Liver (tissue), 9 donors: Measurements from ENCODE around the gene GPHN. TPM values are rescaled to one million over a fixed set of nuclear protein-coding genes. Genes with fewer than 3 reads are reported as not detected.

Source experiments
- DNase-seq: peaks from one replicate; pipeline ENCODE4 v3.0.0-alpha.2; 2017; ENCODE audit warnings: low spot score
- H3K27ac ChIP-seq, 2 donors: one replicate each; pipeline ENCODE4 v1.7.0; 2013; ENCODE audit warnings: inconsistent platforms in 2 of 2, low read length in 2 of 2, control low read depth in 1 of 2, low read depth in 1 of 2, mild to moderate bottlenecking in 1 of 2
- H3K27me3 ChIP-seq, 4 donors: one replicate each; pipeline versions ENCODE4 v1.6.1 to v1.7.0; 2013; ENCODE audit warnings: low read length in 3 of 4, inconsistent platforms in 1 of 4, mild to moderate bottlenecking in 1 of 4, moderate library complexity in 1 of 4; ENCODE audit not compliant: control insufficient read depth in 4 of 4, insufficient read depth in 4 of 4
- H3K36me3 ChIP-seq, 4 donors: one replicate each; pipeline versions ENCODE4 v1.6.1 to v1.7.0; 2013; ENCODE audit warnings: low read length in 3 of 4, mild to moderate bottlenecking in 3 of 4, low read depth in 1 of 4, moderate library complexity in 1 of 4; ENCODE audit not compliant: control insufficient read depth in 4 of 4, insufficient read depth in 3 of 4
- H3K4me1 ChIP-seq, 4 donors: one replicate each; pipeline versions ENCODE4 v1.6.1 to v1.7.0; 2013; ENCODE audit warnings: low read length in 3 of 4, mild to moderate bottlenecking in 3 of 4, moderate library complexity in 1 of 4; ENCODE audit not compliant: control insufficient read depth in 4 of 4, insufficient read depth in 4 of 4
- H3K4me3 ChIP-seq, 3 donors: one replicate each; pipeline versions ENCODE4 v1.6.1 to v1.7.0; 2013; ENCODE audit warnings: low read length in 3 of 3, control low read depth in 1 of 3, low read depth in 1 of 3, mild to moderate bottlenecking in 1 of 3
- H3K9ac ChIP-seq, 2 donors: one replicate each; pipeline ENCODE4 v1.7.0; 2013; ENCODE audit warnings: low read length in 2 of 2, mild to moderate bottlenecking in 2 of 2, moderate library complexity in 2 of 2, control low read depth in 1 of 2, low read depth in 1 of 2
- H3K9me3 ChIP-seq, 4 donors: one replicate each; pipeline versions ENCODE4 v1.6.1 to v1.7.0; 2013; ENCODE audit warnings: low read length in 3 of 4; ENCODE audit not compliant: control insufficient read depth in 4 of 4
- ATF3 ChIP-seq: IDR thresholded peaks from 2 replicates; pipeline ENCODE4 v1.6.1; 2016; ENCODE audit warnings: antibody characterized with exemption
- EGR1 ChIP-seq, 2 donors: IDR thresholded peaks; 2 replicates each; pipeline ENCODE4 v1.6.1; 2016 to 2018; ENCODE audit warnings: antibody characterized with exemption in 2 of 2, low read depth in 2 of 2
- FOXA1 ChIP-seq: IDR thresholded peaks from 2 replicates; pipeline ENCODE4 v1.6.1; 2016; ENCODE audit warnings: antibody characterized with exemption
- FOXA2 ChIP-seq: IDR thresholded peaks from 2 replicates; pipeline ENCODE4 v1.6.1; 2016; ENCODE audit warnings: antibody characterized with exemption
- HNF4A ChIP-seq, 2 donors: conservative IDR thresholded peaks; 2 replicates each; pipeline ENCODE4 v1.6.1; 2016; ENCODE audit warnings: antibody characterized with exemption in 2 of 2, mild to moderate bottlenecking in 2 of 2
- HNF4G ChIP-seq: IDR thresholded peaks from 2 replicates; pipeline ENCODE4 v1.6.1; 2016; ENCODE audit warnings: antibody characterized with exemption
- JUND ChIP-seq, 2 donors: IDR thresholded peaks; 2 replicates each; pipeline ENCODE4 v1.6.1; 2016; ENCODE audit warnings: antibody characterized with exemption in 2 of 2
- NR2F2 ChIP-seq: IDR thresholded peaks from 2 replicates; pipeline ENCODE4 v1.6.1; 2016; ENCODE audit warnings: antibody characterized with exemption
- RAD21 ChIP-seq, 2 donors: IDR thresholded peaks; 2 replicates each; pipeline ENCODE4 v1.6.1; 2016; ENCODE audit warnings: antibody characterized with exemption in 2 of 2, mild to moderate bottlenecking in 2 of 2
- RXRA ChIP-seq, 2 donors: IDR thresholded peaks; 2 replicates each; pipeline ENCODE4 v1.6.1; 2017 to 2018; ENCODE audit warnings: antibody characterized with exemption in 2 of 2, mild to moderate bottlenecking in 1 of 2
- SP1 ChIP-seq: IDR thresholded peaks from 2 replicates; pipeline ENCODE4 v1.6.1; 2018; ENCODE audit warnings: antibody characterized with exemption, mild to moderate bottlenecking
- TAF1 ChIP-seq: conservative IDR thresholded peaks from 2 replicates; pipeline ENCODE4 v1.6.1; 2016; ENCODE audit warnings: antibody characterized with exemption, mild to moderate bottlenecking
- YY1 ChIP-seq: IDR thresholded peaks from 2 replicates; pipeline ENCODE4 v1.6.1; 2016; ENCODE audit warnings: antibody characterized with exemption, mild to moderate bottlenecking
- ZBTB33 ChIP-seq: IDR thresholded peaks from 2 replicates; pipeline ENCODE4 v1.6.1; 2016; ENCODE audit warnings: antibody characterized with exemption
- WGBS: extraction: QIAGEN DNeasy Blood & Tissue Kit; methylation state at CpG from one replicate; pipeline ENCODE4 v1.1.7; 2013; 5-methylcytosine and 5-hydroxymethylcytosine counted together
- polyA plus RNA-seq, 2 donors: library from polyadenylated mRNA; stranded (reverse) in 1 of 2; unstranded in 1 of 2; fragments of 200-250 nt in 1 of 2; fragments of >200 nt in 1 of 2; fragmentation: Nextera tagmentation in 1 of 2; extraction: Ambion mirVana in 1 of 2; gene quantifications; one replicate each; pipeline versions ENCODE4 v1.2.1 to v1.2.3, GENCODE V29; 2013 to 2015
- total RNA-seq, 2 donors: library from RNA; depleted of rRNA; stranded (reverse); fragments of >200 nt; gene quantifications; one replicate each; pipeline ENCODE4 v1.2.3, GENCODE V29; 2014
- TF ChIP-seq, protein P1 (sequence below): fragments of 150-350 bp; IDR thresholded peaks from 2 replicates; pipeline ENCODE4 v1.5.1; 2017; ENCODE audit warnings: improper control_type of control experiment, low read depth, low read length; ENCODE audit not compliant: missing input control
- TF ChIP-seq, protein P2 (sequence below): IDR thresholded peaks from 2 replicates; pipeline ENCODE4 v1.6.1; 2016; ENCODE audit warnings: antibody characterized with exemption
- TF ChIP-seq, protein P3 (sequence below): IDR thresholded peaks from 2 replicates; pipeline ENCODE4 v1.6.1; 2016; ENCODE audit warnings: antibody characterized with exemption, mild to moderate bottlenecking
- donor health status: healthy.
- donor health status: healthy.
- donor health status: healthy.
- donor health status: healthy.
- donor health status: healthy.

The GPHN gene
- total and polyA plus RNA-seq, 4 donors, result 18.4 to 76.4 (median 47.4) TPM

GRCh38 chr14:67004521-67004920, 496.6 kb downstream of the GPHN start:
- Histone ChIP-seq H3K36me3 (peaks cover 0 to 12% (median under 1%) of the 10 kb centered on the region in 4 donors), H3K27me3 (no peaks in the 10 kb centered on the region), H3K27ac (no peak overlapping the region), H3K4me1 (peaks cover 0 to 6% (median 4%) of the 10 kb centered on the region in 4 donors), H3K9ac (no peak overlapping the region), H3K9me3 (no peaks in the 10 kb centered on the region), H3K4me3 (no peak overlapping the region)
- 74% methylated on average over 2 of the region's 2 CpGs for WGBS
- no peak for TF ChIP-seq ZBTB33
- no peak for TF ChIP-seq TAF1
- TF ChIP-seq FOXA2, result no peak
- TF ChIP-seq, protein P1, sequence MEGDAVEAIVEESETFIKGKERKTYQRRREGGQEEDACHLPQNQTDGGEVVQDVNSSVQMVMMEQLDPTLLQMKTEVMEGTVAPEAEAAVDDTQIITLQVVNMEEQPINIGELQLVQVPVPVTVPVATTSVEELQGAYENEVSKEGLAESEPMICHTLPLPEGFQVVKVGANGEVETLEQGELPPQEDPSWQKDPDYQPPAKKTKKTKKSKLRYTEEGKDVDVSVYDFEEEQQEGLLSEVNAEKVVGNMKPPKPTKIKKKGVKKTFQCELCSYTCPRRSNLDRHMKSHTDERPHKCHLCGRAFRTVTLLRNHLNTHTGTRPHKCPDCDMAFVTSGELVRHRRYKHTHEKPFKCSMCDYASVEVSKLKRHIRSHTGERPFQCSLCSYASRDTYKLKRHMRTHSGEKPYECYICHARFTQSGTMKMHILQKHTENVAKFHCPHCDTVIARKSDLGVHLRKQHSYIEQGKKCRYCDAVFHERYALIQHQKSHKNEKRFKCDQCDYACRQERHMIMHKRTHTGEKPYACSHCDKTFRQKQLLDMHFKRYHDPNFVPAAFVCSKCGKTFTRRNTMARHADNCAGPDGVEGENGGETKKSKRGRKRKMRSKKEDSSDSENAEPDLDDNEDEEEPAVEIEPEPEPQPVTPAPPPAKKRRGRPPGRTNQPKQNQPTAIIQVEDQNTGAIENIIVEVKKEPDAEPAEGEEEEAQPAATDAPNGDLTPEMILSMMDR, result no peak
- TF ChIP-seq, protein P2, sequence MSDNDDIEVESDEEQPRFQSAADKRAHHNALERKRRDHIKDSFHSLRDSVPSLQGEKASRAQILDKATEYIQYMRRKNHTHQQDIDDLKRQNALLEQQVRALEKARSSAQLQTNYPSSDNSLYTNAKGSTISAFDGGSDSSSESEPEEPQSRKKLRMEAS, result no peak
- TF ChIP-seq RAD21 (IDR thresholded peaks at IDR 0.05), result no peak
- no peak for DNase-seq

DNA sequence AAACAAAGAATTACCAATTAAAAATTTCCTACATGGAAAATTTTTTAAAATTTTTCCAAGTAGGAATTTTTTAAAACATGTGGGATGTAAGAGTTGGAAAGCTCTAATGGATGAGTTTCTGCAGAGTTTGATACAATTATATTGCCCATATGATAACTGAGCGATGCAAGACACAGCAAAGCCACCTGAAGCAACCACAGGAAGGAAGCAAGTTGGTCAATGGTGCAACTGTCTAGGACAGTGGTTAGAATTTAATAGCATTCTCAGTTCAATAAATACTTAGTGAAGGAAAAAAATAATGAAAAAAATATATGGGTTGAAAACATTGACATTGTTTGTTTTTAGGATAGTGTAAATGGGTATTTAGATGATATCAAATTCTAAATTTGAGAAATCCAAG, 502.7 kb downstream of the GPHN start:
- no peak overlapping the region for H3K9ac ChIP-seq
- TF ChIP-seq NR2F2 (no peak), JUND (IDR thresholded peaks at IDR 0.05) (no peak), HNF4G (no peak), EGR1 (IDR thresholded peaks at IDR 0.05; ENCODE audit: low read depth in 2 of 2) (no peak), FOXA2 (no peak), ATF3 (no peak), YY1 (no peak), HNF4A (conservative IDR thresholded peaks at IDR 0.05) (no peak), TAF1 (no peak), SP1 (no peak), RXRA (IDR thresholded peaks at IDR 0.05) (no peak), ZBTB33 (no peak), FOXA1 (no peak), RAD21 (IDR thresholded peaks at IDR 0.05) (no peak)
- TF ChIP-seq, protein P3, sequence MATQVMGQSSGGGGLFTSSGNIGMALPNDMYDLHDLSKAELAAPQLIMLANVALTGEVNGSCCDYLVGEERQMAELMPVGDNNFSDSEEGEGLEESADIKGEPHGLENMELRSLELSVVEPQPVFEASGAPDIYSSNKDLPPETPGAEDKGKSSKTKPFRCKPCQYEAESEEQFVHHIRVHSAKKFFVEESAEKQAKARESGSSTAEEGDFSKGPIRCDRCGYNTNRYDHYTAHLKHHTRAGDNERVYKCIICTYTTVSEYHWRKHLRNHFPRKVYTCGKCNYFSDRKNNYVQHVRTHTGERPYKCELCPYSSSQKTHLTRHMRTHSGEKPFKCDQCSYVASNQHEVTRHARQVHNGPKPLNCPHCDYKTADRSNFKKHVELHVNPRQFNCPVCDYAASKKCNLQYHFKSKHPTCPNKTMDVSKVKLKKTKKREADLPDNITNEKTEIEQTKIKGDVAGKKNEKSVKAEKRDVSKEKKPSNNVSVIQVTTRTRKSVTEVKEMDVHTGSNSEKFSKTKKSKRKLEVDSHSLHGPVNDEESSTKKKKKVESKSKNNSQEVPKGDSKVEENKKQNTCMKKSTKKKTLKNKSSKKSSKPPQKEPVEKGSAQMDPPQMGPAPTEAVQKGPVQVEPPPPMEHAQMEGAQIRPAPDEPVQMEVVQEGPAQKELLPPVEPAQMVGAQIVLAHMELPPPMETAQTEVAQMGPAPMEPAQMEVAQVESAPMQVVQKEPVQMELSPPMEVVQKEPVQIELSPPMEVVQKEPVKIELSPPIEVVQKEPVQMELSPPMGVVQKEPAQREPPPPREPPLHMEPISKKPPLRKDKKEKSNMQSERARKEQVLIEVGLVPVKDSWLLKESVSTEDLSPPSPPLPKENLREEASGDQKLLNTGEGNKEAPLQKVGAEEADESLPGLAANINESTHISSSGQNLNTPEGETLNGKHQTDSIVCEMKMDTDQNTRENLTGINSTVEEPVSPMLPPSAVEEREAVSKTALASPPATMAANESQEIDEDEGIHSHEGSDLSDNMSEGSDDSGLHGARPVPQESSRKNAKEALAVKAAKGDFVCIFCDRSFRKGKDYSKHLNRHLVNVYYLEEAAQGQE, result no peak
- TF ChIP-seq, protein P1, result no peak
- TF ChIP-seq, protein P2, result no peak
- DNase-seq, result no peak
- WGBS, result 86% methylated on average over 1 of the region's 1 CpG
- H3K4me1 ChIP-seq, result no peaks in the 10 kb centered on the region
- H3K9me3 ChIP-seq, result no peaks in the 10 kb centered on the region
- no peak overlapping the region for H3K4me3 ChIP-seq
- H3K27me3 ChIP-seq, result no peaks in the 10 kb centered on the region
- H3K36me3 ChIP-seq, result peaks cover 0 to 6% (median 2%) of the 10 kb centered on the region in 4 donors
- H3K27ac ChIP-seq, result no peak overlapping the region
